IMR-90 (cell line): ENCODE data around the gene QKI. TPM values are rescaled to one million over a fixed set of nuclear protein-coding genes. Genes with fewer than 3 reads are reported as not detected.

Experiments
- ATAC-seq: fragments of 200-7000 bp; cut with Tn5 transposase; 2 replicates; pipeline ENCODE4 v1.9.1; 2020; ENCODE audit warnings: low read depth, mild to moderate bottlenecking, moderate library complexity
- BruUV-seq: library from RNA; stranded (reverse); fragments of 400-500 nt; replicated peaks from 2 replicates; lab custom pipeline; 2021; lab: Mats Ljungman, UMichigan
- CTCF ChIA-PET: fragments of 300-600 bp; formaldehyde crosslinking; extraction: SDS; loops from one replicate; lab custom pipeline; 2021; ENCODE audit warnings: antibody characterized with exemption; lab: Yijun Ruan, JAX
- POLR2A ChIA-PET: fragments of 300-600 bp; sonication (Branson Sonifier 250); formaldehyde crosslinking; loops from one replicate; lab custom pipeline; 2022; ENCODE audit warnings: antibody characterized with exemption; ENCODE audit not compliant: unreplicated experiment; lab: Charles Lee
- DNase-seq: peaks from one replicate; pipeline ENCODE4 v3.0.0; 2013
- H2AFZ ChIP-seq: replicated peaks from 2 replicates; pipeline ENCODE3; 2013; ENCODE audit warnings: low read length, mild to moderate bottlenecking; ENCODE audit not compliant: poor library complexity
- H2AK5ac ChIP-seq: 2 replicates; pipeline ENCODE4 v1.6.1; 2013; ENCODE audit warnings: low read depth, low read length, inconsistent platforms
- H2AK9ac ChIP-seq: replicated peaks from 2 replicates; pipeline ENCODE3; 2013; ENCODE audit warnings: mild to moderate bottlenecking, low read depth, low read length, moderate library complexity; ENCODE audit not compliant: poor library complexity
- H2BK120ac ChIP-seq: 2 replicates; pipeline ENCODE4 v1.6.1; 2013; ENCODE audit warnings: low read depth, low read length, inconsistent platforms
- H2BK15ac ChIP-seq: 3 replicates; pipeline ENCODE4 v1.6.1; 2013; ENCODE audit warnings: low read depth, low read length, inconsistent platforms
- H2BK20ac ChIP-seq: 2 replicates; pipeline ENCODE4 v1.6.1; 2013; ENCODE audit warnings: low read depth, mild to moderate bottlenecking, inconsistent platforms, low read length, moderate library complexity
- H2BK5ac ChIP-seq: 2 replicates; pipeline ENCODE4 v1.6.1; 2013; ENCODE audit warnings: mild to moderate bottlenecking, low read depth, low read length, inconsistent platforms; ENCODE audit not compliant: poor library complexity, severe bottlenecking
- H3K14ac ChIP-seq: replicated peaks from 2 replicates; pipeline ENCODE4 v1.6.1; 2013; ENCODE audit warnings: low read depth, low read length, inconsistent platforms
- H3K18ac ChIP-seq: 2 replicates; pipeline ENCODE4 v1.6.1; 2013; ENCODE audit warnings: low read depth, low read length, control low read depth
- H3K23ac ChIP-seq: 2 replicates; pipeline ENCODE4 v1.6.1; 2013; ENCODE audit warnings: low read depth, low read length, inconsistent platforms
- H3K27ac ChIP-seq: 2 replicates; pipeline ENCODE4 v1.5.1; 2013; ENCODE audit warnings: mild to moderate bottlenecking, control low read depth, low read length; ENCODE audit not compliant: insufficient read depth
- H3K27me3 ChIP-seq: 2 replicates; pipeline ENCODE4 v1.6.1; 2013; ENCODE audit warnings: low read length; ENCODE audit not compliant: control insufficient read depth, insufficient read depth
- H3K36me3 ChIP-seq: 2 replicates; pipeline ENCODE4 v1.6.1; 2013; ENCODE audit warnings: low read length, mixed read lengths; ENCODE audit not compliant: control insufficient read depth, insufficient read depth
- H3K4ac ChIP-seq: 2 replicates; pipeline ENCODE4 v1.6.1; 2013; ENCODE audit warnings: low read depth, low read length, inconsistent platforms
- H3K4me1 ChIP-seq: 2 replicates; pipeline ENCODE4 v1.6.1; 2013; ENCODE audit warnings: low read length, mixed read lengths; ENCODE audit not compliant: control insufficient read depth, insufficient read depth
- H3K4me2 ChIP-seq: 2 replicates; pipeline ENCODE4 v1.6.1; 2013; ENCODE audit warnings: low read depth, mild to moderate bottlenecking, control low read depth, low read length, moderate library complexity
- H3K4me3 ChIP-seq: 2 replicates; pipeline ENCODE4 v1.5.1; 2013; ENCODE audit warnings: low read depth, mild to moderate bottlenecking, control low read depth, low read length, moderate library complexity; ENCODE audit not compliant: insufficient read depth
- H3K56ac ChIP-seq: 2 replicates; pipeline ENCODE4 v1.6.1; 2013; ENCODE audit warnings: low read length, inconsistent platforms; ENCODE audit not compliant: insufficient read depth; ENCODE audit errors: extremely low read depth
- H3K79me1 ChIP-seq, 2 experiments: 2 replicates each; pipeline ENCODE4 v1.6.1; 2013; ENCODE audit warnings: low read length in 2 of 2, inconsistent platforms in 1 of 2, low read depth in 1 of 2
- H3K9ac ChIP-seq: 2 replicates; pipeline ENCODE4 v1.6.1; 2013; ENCODE audit warnings: low read depth, low read length, control low read depth
- H3K9me1 ChIP-seq: 2 replicates; pipeline ENCODE4 v1.6.1; 2013; ENCODE audit warnings: low read length, inconsistent platforms; ENCODE audit not compliant: insufficient read depth
- H3K9me3 ChIP-seq: 2 replicates; pipeline ENCODE4 v1.6.1; 2013; ENCODE audit warnings: low read length; ENCODE audit not compliant: control insufficient read depth, insufficient read depth
- H4K20me1 ChIP-seq: 2 replicates; pipeline ENCODE4 v1.6.1; 2013; ENCODE audit warnings: low read length, inconsistent platforms; ENCODE audit not compliant: insufficient read depth
- H4K5ac ChIP-seq: 2 replicates; pipeline ENCODE4 v1.6.1; 2013; ENCODE audit warnings: mild to moderate bottlenecking, low read depth, low read length, control low read depth
- H4K8ac ChIP-seq, 2 experiments: 2 replicates each; pipeline ENCODE4 v1.6.1; 2013; ENCODE audit warnings: low read depth in 2 of 2, low read length in 2 of 2, control low read depth in 1 of 2, inconsistent platforms in 1 of 2
- H4K91ac ChIP-seq: 2 replicates; pipeline ENCODE4 v1.6.1; 2013; ENCODE audit warnings: low read depth, low read length, inconsistent platforms; ENCODE audit not compliant: insufficient read depth
- BHLHE40 ChIP-seq: fragments of 150-350 bp; IDR thresholded peaks from 2 replicates; pipeline ENCODE4 v1.6.1; 2016; ENCODE audit warnings: mild to moderate bottlenecking, low read depth, low read length
- CEBPB ChIP-seq: IDR thresholded peaks from 2 replicates; pipeline ENCODE4 v1.6.1; 2012; ENCODE audit warnings: low read depth, low read length, improper control_type of control experiment
- CHD1 ChIP-seq: IDR thresholded peaks from 2 replicates; pipeline ENCODE4 v1.6.1; 2012; ENCODE audit warnings: low read depth, low read length, improper control_type of control experiment
- FOS ChIP-seq: fragments of 150-350 bp; IDR thresholded peaks from 2 replicates; pipeline ENCODE4 v1.6.1; 2016; ENCODE audit warnings: low read depth, low read length
- MAFK ChIP-seq: IDR thresholded peaks from 2 replicates; pipeline ENCODE4 v1.6.1; 2012; ENCODE audit warnings: low read depth, low read length, improper control_type of control experiment
- MAZ ChIP-seq: IDR thresholded peaks from 2 replicates; pipeline ENCODE4 v1.6.1; 2012; ENCODE audit warnings: low read depth, mild to moderate bottlenecking, low read length, improper control_type of control experiment, moderate library complexity, borderline replicate concordance
- MXI1 ChIP-seq: IDR thresholded peaks from 2 replicates; pipeline ENCODE4 v1.6.1; 2012; ENCODE audit warnings: low read depth, mild to moderate bottlenecking, low read length, moderate library complexity, borderline replicate concordance
- RAD21 ChIP-seq: IDR thresholded peaks from 2 replicates; pipeline ENCODE4 v1.6.1; 2012; ENCODE audit warnings: low read length, improper control_type of control experiment
- RCOR1 ChIP-seq: IDR thresholded peaks from 2 replicates; pipeline ENCODE4 v1.6.1; 2012; ENCODE audit warnings: mild to moderate bottlenecking, low read length, improper control_type of control experiment; ENCODE audit not compliant: insufficient replicate concordance
- RFX5 ChIP-seq: IDR thresholded peaks from 2 replicates; pipeline ENCODE4 v1.8.0; 2012; ENCODE audit warnings: low read depth, mild to moderate bottlenecking, low read length, moderate library complexity
- SMC3 ChIP-seq: fragments of 150-350 bp; IDR thresholded peaks from 2 replicates; pipeline ENCODE4 v1.6.1; 2016; ENCODE audit warnings: low read depth, mild to moderate bottlenecking, antibody characterized with exemption, low read length, moderate library complexity
- WGBS, 2 experiments: methylation state at CpG; one replicate each; pipeline versions ENCODE4 v1.1.5 to v1.1.7; 2013; ENCODE audit warnings: missing lambda C conversion rate in 2 of 2; ENCODE audit not compliant: insufficient read length in 1 of 2; ENCODE audit errors: extremely low coverage in 2 of 2; 5-methylcytosine and 5-hydroxymethylcytosine counted together
- dilution Hi-C: fragments of 300-500 bp; cut with HindIII; formaldehyde crosslinking; loops from one replicate; pipeline ENCODE4 v1.14.3; 2018; ENCODE audit warnings: low sequenced_read_pairs; ENCODE audit not compliant: unreplicated experiment
- in situ Hi-C: fragments of 300-500 bp; cut with MboI; formaldehyde crosslinking; loops from 3 replicates; pipeline ENCODE4 v1.14.3; 2019; ENCODE audit warnings: low sequenced_read_pairs, inconsistent platforms, mixed read lengths
- intact Hi-C: fragments of 100-400 bp; cut with micrococcal nuclease; formaldehyde crosslinking; loops from 2 replicates; pipeline ENCODE4 v1.10.0; 2022
- polyA plus RNA-seq, 3 experiments: library from polyadenylated mRNA; depleted of rRNA; stranded (reverse); fragments of >200 nt; gene quantifications; 2 replicates each; pipeline ENCODE4 v1.2.3, GENCODE V29; 2012; ENCODE audit warnings: low replicate concordance in 1 of 3
- total RNA-seq: library from RNA; depleted of rRNA; stranded (reverse); fragments of >200 nt; gene quantifications from 2 replicates; pipeline ENCODE4 v1.2.3, GENCODE V29; 2012
- TF ChIP-seq, protein P1 (sequence below): conservative IDR thresholded peaks from 2 replicates; pipeline ENCODE4 v1.5.1; 2012; ENCODE audit warnings: mild to moderate bottlenecking, low read depth, low read length, improper control_type of control experiment
- TF ChIP-seq, protein P2 (sequence below): fragments of 150-350 bp; IDR thresholded peaks from 2 replicates; pipeline ENCODE4 v1.6.1; 2017; ENCODE audit warnings: mild to moderate bottlenecking, antibody characterized with exemption, low read length, low read depth

QKI gene
- total and polyA plus RNA-seq, 2 of the 4 experiments (the other 2 are of a cell fraction) = 112 to 232 TPM

DNA sequence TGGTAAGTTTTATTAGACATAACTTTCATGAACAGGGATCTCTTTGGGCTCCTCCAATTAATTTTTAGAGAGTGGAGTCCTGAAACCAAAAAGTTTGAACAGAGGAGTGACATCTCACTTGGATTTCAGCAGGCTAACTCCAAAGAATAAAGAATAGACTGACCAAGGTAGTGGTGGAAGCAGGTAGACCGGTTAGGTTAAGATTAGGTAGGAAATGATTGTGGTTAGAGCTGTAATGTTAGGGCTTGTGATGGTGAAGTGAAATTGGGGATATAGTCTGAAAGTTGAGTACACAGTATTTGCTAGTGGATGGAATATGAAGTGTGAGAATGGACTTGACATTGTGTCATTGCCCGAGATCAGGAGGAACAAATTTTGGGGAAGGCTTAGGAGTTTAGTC, 27.8 kb downstream of the QKI start:
- peak overlapping the region; percentile 1 for H2BK5ac ChIP-seq
- no peak overlapping the region for H4K8ac ChIP-seq
- peaks cover 6% of the 10 kb centered on the region; the same call in 1 of the 2 replicates for H3K4me1 ChIP-seq
- no peak overlapping the region for H2BK15ac ChIP-seq
- no peak overlapping the region for H3K14ac ChIP-seq
- BruUV-seq = no TSS peak
- H3K9me3 ChIP-seq = no peaks in the 10 kb centered on the region
- DNase-seq (no peak), ATAC-seq (no peak)
- H3K27ac ChIP-seq = no peak overlapping the region
- no peak overlapping the region for H2AFZ ChIP-seq
- no peak overlapping the region for H3K9ac ChIP-seq
- H4K20me1 ChIP-seq = peaks cover 79% of the 10 kb centered on the region
- no peaks in the 10 kb centered on the region for H3K27me3 ChIP-seq
- in situ Hi-C loops = no loop called here
- no peak overlapping the region for H3K4me2 ChIP-seq
- no peak overlapping the region for H3K23ac ChIP-seq
- CTCF ChIA-PET = no interaction called here
- H3K36me3 ChIP-seq = no peaks in the 10 kb centered on the region
- H3K4me3 ChIP-seq = no peak overlapping the region
- H3K56ac ChIP-seq = no peak overlapping the region
- dilution Hi-C loops = no loop called here
- H4K5ac ChIP-seq = no peak overlapping the region
- H2AK9ac ChIP-seq = no peak overlapping the region
- peaks cover 15 to 46% of the 10 kb centered on the region in 2 experiments for H3K79me1 ChIP-seq
- POLR2A ChIA-PET = no interaction called here
- intact Hi-C loops = no loop called here
- no peak overlapping the region for H2BK20ac ChIP-seq
- no peak overlapping the region for H4K91ac ChIP-seq
- H3K4ac ChIP-seq = no peak overlapping the region
- no peak overlapping the region for H3K18ac ChIP-seq
- whole genome bisulfite sequencing, 2 experiments = 71% methylated on average over 1 of the region's 2 CpGs; no CpG with 5 or more reads in 1 of the 2 experiments
- no peak for TF ChIP-seq FOS
- TF ChIP-seq, protein P1, sequence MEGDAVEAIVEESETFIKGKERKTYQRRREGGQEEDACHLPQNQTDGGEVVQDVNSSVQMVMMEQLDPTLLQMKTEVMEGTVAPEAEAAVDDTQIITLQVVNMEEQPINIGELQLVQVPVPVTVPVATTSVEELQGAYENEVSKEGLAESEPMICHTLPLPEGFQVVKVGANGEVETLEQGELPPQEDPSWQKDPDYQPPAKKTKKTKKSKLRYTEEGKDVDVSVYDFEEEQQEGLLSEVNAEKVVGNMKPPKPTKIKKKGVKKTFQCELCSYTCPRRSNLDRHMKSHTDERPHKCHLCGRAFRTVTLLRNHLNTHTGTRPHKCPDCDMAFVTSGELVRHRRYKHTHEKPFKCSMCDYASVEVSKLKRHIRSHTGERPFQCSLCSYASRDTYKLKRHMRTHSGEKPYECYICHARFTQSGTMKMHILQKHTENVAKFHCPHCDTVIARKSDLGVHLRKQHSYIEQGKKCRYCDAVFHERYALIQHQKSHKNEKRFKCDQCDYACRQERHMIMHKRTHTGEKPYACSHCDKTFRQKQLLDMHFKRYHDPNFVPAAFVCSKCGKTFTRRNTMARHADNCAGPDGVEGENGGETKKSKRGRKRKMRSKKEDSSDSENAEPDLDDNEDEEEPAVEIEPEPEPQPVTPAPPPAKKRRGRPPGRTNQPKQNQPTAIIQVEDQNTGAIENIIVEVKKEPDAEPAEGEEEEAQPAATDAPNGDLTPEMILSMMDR = no peak
- TF ChIP-seq SMC3 = no peak
- no peak for TF ChIP-seq CHD1
- no peak for TF ChIP-seq MAFK
- TF ChIP-seq MXI1 = no peak
- no peak for TF ChIP-seq CEBPB
- TF ChIP-seq BHLHE40 = no peak
- TF ChIP-seq, protein P2, sequence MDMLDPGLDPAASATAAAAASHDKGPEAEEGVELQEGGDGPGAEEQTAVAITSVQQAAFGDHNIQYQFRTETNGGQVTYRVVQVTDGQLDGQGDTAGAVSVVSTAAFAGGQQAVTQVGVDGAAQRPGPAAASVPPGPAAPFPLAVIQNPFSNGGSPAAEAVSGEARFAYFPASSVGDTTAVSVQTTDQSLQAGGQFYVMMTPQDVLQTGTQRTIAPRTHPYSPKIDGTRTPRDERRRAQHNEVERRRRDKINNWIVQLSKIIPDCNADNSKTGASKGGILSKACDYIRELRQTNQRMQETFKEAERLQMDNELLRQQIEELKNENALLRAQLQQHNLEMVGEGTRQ = no peak
- no peak for TF ChIP-seq RFX5
- TF ChIP-seq RCOR1 = no peak
- no peak for TF ChIP-seq MAZ
- no peak for TF ChIP-seq RAD21
- H3K9me1 ChIP-seq = peaks cover 6% of the 10 kb centered on the region
- no peak overlapping the region for H2BK120ac ChIP-seq
- no peak overlapping the region for H2AK5ac ChIP-seq
